Fibroblast of lung (primary cell): Measurements from ENCODE around the gene EGF.

Experiments used
- EZH2 ChIP-seq: IDR thresholded peaks from 2 replicates; pipeline ENCODE4 v1.5.1; 2012; ENCODE audit warnings: low read length, control low read depth, mild to moderate bottlenecking; ENCODE audit errors: missing control alignments
- TF ChIP-seq, protein P1 (sequence below), 2 donors: IDR thresholded peaks in 1 of 2; conservative IDR thresholded peaks in 1 of 2; 1 replicate in 1 of 2; 2 replicates in 1 of 2; pipeline ENCODE4 v1.5.1; 2011 to 2012; ENCODE audit warnings: low read length in 2 of 2, control low read depth in 1 of 2, inconsistent platforms in 1 of 2, low read depth in 1 of 2, mild to moderate bottlenecking in 1 of 2

DNA sequence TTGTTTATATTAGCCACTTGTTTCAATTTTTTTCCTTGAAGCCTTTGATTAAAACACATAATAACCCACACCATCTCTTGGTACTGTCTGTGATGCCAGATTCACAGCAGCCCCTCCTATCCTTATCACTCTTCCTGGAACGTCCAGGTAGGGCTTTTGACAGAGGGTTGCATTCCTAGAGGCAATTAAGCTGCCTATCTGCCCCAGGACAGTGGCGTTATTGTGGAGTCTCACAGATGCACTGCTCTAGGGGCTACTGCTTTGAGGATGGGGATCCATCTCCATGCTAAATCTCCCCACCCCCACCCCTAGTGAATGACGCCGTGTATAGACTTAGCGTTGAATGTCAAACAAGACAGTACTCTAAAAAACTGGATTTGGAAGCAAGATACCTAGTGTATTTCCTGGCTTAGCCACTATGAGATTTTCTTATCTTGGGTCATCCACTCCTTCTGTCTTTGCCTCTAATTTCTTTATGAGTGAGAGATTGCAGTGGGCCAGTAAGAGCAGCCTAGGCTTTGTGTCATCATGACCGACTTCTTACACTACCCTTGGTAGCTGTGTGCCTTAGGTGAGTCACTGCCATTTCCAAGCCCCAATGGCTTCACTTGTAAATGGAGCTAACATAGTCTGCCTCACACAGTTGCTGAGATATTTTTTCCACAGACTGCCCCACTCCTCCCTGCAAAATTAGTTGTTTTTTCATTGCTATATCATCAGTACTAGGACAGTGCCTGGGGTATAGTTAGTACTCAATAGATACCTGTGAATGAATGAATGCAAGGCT lies 90.9 kb downstream of the EGF start:
- TF ChIP-seq, protein P1, sequence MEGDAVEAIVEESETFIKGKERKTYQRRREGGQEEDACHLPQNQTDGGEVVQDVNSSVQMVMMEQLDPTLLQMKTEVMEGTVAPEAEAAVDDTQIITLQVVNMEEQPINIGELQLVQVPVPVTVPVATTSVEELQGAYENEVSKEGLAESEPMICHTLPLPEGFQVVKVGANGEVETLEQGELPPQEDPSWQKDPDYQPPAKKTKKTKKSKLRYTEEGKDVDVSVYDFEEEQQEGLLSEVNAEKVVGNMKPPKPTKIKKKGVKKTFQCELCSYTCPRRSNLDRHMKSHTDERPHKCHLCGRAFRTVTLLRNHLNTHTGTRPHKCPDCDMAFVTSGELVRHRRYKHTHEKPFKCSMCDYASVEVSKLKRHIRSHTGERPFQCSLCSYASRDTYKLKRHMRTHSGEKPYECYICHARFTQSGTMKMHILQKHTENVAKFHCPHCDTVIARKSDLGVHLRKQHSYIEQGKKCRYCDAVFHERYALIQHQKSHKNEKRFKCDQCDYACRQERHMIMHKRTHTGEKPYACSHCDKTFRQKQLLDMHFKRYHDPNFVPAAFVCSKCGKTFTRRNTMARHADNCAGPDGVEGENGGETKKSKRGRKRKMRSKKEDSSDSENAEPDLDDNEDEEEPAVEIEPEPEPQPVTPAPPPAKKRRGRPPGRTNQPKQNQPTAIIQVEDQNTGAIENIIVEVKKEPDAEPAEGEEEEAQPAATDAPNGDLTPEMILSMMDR (conservative IDR thresholded peaks at IDR 0.05 in 1 of 2, IDR thresholded peaks at IDR 0.05 in 1 of 2; ENCODE audit: low read depth in 1 of 2, low read length in 2 of 2), result no peak
- TF ChIP-seq EZH2, result no peak
